ENCODE measurements around the gene GATM. TPM values are rescaled to one million over a fixed set of nuclear protein-coding genes. Genes with fewer than 3 reads are reported as not detected.

Gene GATM
- total RNA-seq, 1 donor from 2014 or later, result 3.5 TPM

DNA sequence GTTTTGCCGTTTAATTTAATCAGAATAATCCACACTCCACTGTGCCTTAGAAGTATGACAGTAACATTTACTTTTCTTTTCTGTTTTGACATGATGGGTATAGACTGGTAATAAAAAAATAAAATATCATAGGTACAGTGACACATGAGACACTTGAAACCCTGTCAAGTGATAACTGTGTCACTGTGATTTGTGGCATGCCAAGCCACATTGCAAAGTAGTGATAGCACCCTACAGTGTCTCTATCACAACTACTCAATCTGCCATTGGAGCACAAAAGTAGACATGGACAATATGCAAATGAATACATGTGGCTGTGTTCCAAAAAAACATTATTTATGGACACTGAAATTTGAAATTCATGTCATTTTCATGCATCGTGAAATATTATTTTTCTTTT, 22.5 kb downstream of the GATM start:
- H3K27ac Mint-ChIP-seq (ENCODE audit: unreplicated experiment), result no peak overlapping the region
- DNase-seq (ENCODE audit: low spot score), result no peak
- TF ChIP-seq, protein P1, sequence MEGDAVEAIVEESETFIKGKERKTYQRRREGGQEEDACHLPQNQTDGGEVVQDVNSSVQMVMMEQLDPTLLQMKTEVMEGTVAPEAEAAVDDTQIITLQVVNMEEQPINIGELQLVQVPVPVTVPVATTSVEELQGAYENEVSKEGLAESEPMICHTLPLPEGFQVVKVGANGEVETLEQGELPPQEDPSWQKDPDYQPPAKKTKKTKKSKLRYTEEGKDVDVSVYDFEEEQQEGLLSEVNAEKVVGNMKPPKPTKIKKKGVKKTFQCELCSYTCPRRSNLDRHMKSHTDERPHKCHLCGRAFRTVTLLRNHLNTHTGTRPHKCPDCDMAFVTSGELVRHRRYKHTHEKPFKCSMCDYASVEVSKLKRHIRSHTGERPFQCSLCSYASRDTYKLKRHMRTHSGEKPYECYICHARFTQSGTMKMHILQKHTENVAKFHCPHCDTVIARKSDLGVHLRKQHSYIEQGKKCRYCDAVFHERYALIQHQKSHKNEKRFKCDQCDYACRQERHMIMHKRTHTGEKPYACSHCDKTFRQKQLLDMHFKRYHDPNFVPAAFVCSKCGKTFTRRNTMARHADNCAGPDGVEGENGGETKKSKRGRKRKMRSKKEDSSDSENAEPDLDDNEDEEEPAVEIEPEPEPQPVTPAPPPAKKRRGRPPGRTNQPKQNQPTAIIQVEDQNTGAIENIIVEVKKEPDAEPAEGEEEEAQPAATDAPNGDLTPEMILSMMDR (IDR thresholded peaks at IDR 0.05; ENCODE audit: unreplicated experiment), result no peak
- peaks cover 5% of the 10 kb centered on the region for H3K27me3 Mint-ChIP-seq (ENCODE audit: unreplicated experiment)
- H3K9me3 Mint-ChIP-seq (ENCODE audit: unreplicated experiment), result no peaks in the 10 kb centered on the region
- H3K36me3 Mint-ChIP-seq (ENCODE audit: low read depth, unreplicated experiment), result no peaks in the 10 kb centered on the region
- H3K4me3 Mint-ChIP-seq (ENCODE audit: unreplicated experiment), result no peak overlapping the region
- H3K4me1 Mint-ChIP-seq (ENCODE audit: unreplicated experiment), result no peaks in the 10 kb centered on the region

DNA sequence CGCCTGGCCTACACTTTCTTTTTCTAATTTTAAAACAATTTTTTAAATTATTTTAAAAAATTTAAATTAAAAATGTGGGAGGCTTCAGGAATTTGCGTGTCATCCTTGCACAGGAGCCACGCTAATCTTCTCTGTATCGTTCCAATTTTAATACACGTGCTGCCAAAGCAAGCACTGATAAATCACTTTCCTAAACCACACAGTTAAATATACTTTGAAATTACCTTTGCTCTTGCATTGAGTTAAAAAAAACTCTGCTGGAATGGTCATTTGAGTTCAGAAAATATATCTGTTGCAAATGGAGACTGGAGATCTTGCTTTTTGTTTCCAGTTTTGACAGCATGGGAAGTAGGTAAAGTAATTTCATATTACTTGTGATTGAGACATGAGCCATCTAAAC, 23.6 kb downstream of the GATM start:
- Mint-ChIP-seq H3K27ac (ENCODE audit: unreplicated experiment) (no peak overlapping the region), H3K4me3 (ENCODE audit: unreplicated experiment) (no peak overlapping the region), H3K36me3 (ENCODE audit: low read depth, unreplicated experiment) (no peaks in the 10 kb centered on the region), H3K27me3 (ENCODE audit: unreplicated experiment) (peaks cover 5% of the 10 kb centered on the region), H3K9me3 (ENCODE audit: unreplicated experiment) (no peaks in the 10 kb centered on the region), H3K4me1 (ENCODE audit: unreplicated experiment) (no peaks in the 10 kb centered on the region)
- TF ChIP-seq, protein P1 (IDR thresholded peaks at IDR 0.05; ENCODE audit: unreplicated experiment), result no peak
- no peak for DNase-seq (ENCODE audit: low spot score)

DNA sequence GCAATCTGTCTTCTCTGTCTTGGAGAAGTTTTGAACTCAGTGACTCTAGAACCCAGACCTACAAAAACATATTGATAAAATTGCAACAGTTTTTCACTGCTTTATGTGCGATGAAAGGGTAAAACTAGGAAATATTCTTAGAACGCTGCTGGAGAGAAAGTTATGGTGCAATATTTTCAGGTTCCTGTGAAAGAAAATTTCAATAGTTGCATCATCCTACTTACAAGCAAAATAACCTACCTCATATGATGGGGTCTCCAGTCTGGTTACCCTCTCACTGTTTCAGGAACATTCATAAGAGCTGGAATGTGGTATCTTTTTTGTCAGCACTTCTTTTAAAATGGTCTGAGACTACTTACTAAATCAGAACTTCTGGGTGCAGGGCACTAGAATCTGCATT, 27.1 kb downstream of the GATM start:
- Mint-ChIP-seq H3K4me1 (ENCODE audit: unreplicated experiment) (no peaks in the 10 kb centered on the region), H3K36me3 (ENCODE audit: low read depth, unreplicated experiment) (no peaks in the 10 kb centered on the region), H3K27me3 (ENCODE audit: unreplicated experiment) (peaks cover 5% of the 10 kb centered on the region), H3K9me3 (ENCODE audit: unreplicated experiment) (no peaks in the 10 kb centered on the region), H3K27ac (ENCODE audit: unreplicated experiment) (no peak overlapping the region), H3K4me3 (ENCODE audit: unreplicated experiment) (no peak overlapping the region)
- DNase-seq (ENCODE audit: low spot score), result no peak
- TF ChIP-seq, protein P1 (IDR thresholded peaks at IDR 0.05; ENCODE audit: unreplicated experiment), result no peak

DNA sequence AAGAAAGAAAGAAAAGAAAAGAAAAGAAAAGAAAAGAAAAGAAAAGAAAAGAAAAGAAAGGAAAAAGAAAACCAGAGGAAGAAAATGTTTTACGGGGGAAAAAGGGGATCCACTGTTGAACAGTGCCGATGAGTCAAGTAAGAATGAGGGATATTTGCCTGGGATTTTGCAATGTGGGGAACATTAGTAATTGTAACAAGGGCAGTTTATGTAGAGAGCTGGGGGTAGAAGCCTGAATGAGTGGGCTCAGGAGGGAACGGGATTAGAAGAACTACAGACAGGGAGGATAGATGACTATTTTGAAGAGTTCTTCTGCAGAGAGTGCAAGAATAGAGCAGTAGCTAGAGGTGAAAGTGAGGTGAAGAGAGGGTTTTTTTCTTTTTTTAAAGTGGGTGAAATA, 28.7 kb downstream of the GATM start:
- H3K27ac Mint-ChIP-seq (ENCODE audit: unreplicated experiment), result no peak overlapping the region

DNA sequence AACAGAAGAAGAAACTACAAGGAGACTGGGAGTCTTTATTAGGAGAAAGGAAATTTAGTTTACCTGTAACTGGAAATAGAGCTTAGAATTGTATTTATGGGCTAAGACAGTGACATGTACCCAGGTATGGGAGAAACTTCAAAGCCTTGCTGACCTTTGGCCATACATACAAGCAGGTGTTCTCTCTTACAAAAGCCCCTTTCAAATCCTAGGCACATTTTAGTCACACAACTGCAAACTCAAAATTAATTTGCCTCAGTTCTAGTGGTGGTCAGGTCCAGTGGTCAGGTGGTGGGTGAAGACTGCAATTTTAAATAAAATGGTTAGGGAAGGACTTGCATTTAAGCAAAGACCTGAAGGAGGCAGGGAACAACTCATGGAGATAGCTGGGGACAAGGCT, 30.4 kb downstream of the GATM start:
- no peak overlapping the region for H3K4me3 Mint-ChIP-seq (ENCODE audit: unreplicated experiment)
- no peaks in the 10 kb centered on the region for H3K36me3 Mint-ChIP-seq (ENCODE audit: low read depth, unreplicated experiment)
- TF ChIP-seq, protein P1 (IDR thresholded peaks at IDR 0.05; ENCODE audit: unreplicated experiment), result no peak
- no peak overlapping the region for H3K27ac Mint-ChIP-seq (ENCODE audit: unreplicated experiment)
- peaks cover 2% of the 10 kb centered on the region for H3K27me3 Mint-ChIP-seq (ENCODE audit: unreplicated experiment)
- H3K4me1 Mint-ChIP-seq (ENCODE audit: unreplicated experiment), result no peaks in the 10 kb centered on the region
- no peaks in the 10 kb centered on the region for H3K9me3 Mint-ChIP-seq (ENCODE audit: unreplicated experiment)
- no peak for DNase-seq (ENCODE audit: low spot score)

More for the DNA sequence above, 28.7 kb downstream of the GATM start:
- TF ChIP-seq, protein P1 (IDR thresholded peaks at IDR 0.05; ENCODE audit: unreplicated experiment), result no peak
- H3K9me3 Mint-ChIP-seq (ENCODE audit: unreplicated experiment), result no peaks in the 10 kb centered on the region
- H3K4me1 Mint-ChIP-seq (ENCODE audit: unreplicated experiment), result no peaks in the 10 kb centered on the region
- DNase-seq (ENCODE audit: low spot score), result no peak
- no peak overlapping the region for H3K4me3 Mint-ChIP-seq (ENCODE audit: unreplicated experiment)
- peaks cover 5% of the 10 kb centered on the region for H3K27me3 Mint-ChIP-seq (ENCODE audit: unreplicated experiment)
- no peaks in the 10 kb centered on the region for H3K36me3 Mint-ChIP-seq (ENCODE audit: low read depth, unreplicated experiment)
